Right lung (tissue), 5 donors: ENCODE results near the gene CAPG. TPM values are rescaled to one million over a fixed set of nuclear protein-coding genes. Genes with fewer than 3 reads are reported as not detected.
A peak's percentile ranks its signal among the peaks of the same experiment; 100 is the strongest.
"Not testable (repeated sequence)": the region's sequence is repeated elsewhere in the genome, so short reads cannot be mapped to it uniquely, and the experiment has no call there.

Source experiments
- DNase-seq, 2 donors: peaks; one replicate each; pipeline ENCODE4 v3.0.0-alpha.2; 2013
- polyA plus RNA-seq, 5 donors: library from polyadenylated mRNA; unstranded; fragments of 120-200 nt; gene quantifications; one replicate each; pipeline versions ENCODE4 v1.2.1 to v1.2.3, GENCODE V29; 2013; ENCODE audit warnings: inconsistent platforms in 1 of 5, low replicate concordance in 1 of 5; ENCODE audit not compliant: insufficient read length in 5 of 5, insufficient read depth in 1 of 5

The CAPG gene
- polyA plus RNA-seq, 5 donors: 42.5 to 59.9 (median 52.0) TPM

GRCh38 chr2:85422072-85422457 lies 11.9 kb upstream of the CAPG start:
- DNase-seq: no peak

GRCh38 chr2:85421260-85422071 lies 11.3 kb upstream of the CAPG start:
- no peak for DNase-seq

GRCh38 chr2:85420536-85421259 lies 10.5 kb upstream of the CAPG start:
- DNase-seq: peak; percentile 85 to 89

- no peak for DNase-seq
These were observed 9.0 kb upstream of the CAPG start for GRCh38 chr2:85419009-85419675.

- peak; percentile 82 to 89 for DNase-seq
These were observed 8.2 kb upstream of the CAPG start, which contains the start of gene SH2D6 for GRCh38 chr2:85418132-85419008. SH2D6 (plus strand) TSS chr2:85418714; CDS start chr2:85429466, 10,752 bp downstream.

- no peak for DNase-seq
These were observed 5.9 kb upstream of the CAPG start for GRCh38 chr2:85415980-85416650.

GRCh38 chr2:85414761-85415553 lies 4.8 kb upstream of the CAPG start:
- no peak for DNase-seq

GRCh38 chr2:85414421-85414759 lies 4.2 kb upstream of the CAPG start:
- not testable (repeated sequence) for DNase-seq

- DNase-seq: no peak
These were observed 3.6 kb upstream of the CAPG start for GRCh38 chr2:85413592-85414420.

GRCh38 chr2:85411405-85411748 lies 1.2 kb upstream of the CAPG start:
- no peak for DNase-seq

- no peak for DNase-seq
These were observed 628 bp upstream of the CAPG start for GRCh38 chr2:85410584-85411404.

GRCh38 chr2:85405201-85406059 lies 4.7 kb downstream of the CAPG start:
- DNase-seq: no peak

GRCh38 chr2:85401844-85402243 lies 8.3 kb downstream of the CAPG start:
- no peak for DNase-seq

- DNase-seq: no peak
These were observed 8.7 kb downstream of the CAPG start for GRCh38 chr2:85401464-85401805.

- DNase-seq: no peak
These were observed 9.4 kb downstream of the CAPG start for GRCh38 chr2:85400541-85401463.

GRCh38 chr2:85400023-85400422 lies 10.1 kb downstream of the CAPG start:
- DNase-seq: no peak

- DNase-seq: no peak
These were observed 11.0 kb downstream of the CAPG start for GRCh38 chr2:85399183-85399455.
